ENCODE results near the gene ATP6V0D1. TPM values are rescaled to one million over a fixed set of nuclear protein-coding genes. Genes with fewer than 3 reads are reported as not detected.

Gene ATP6V0D1
- polyA plus RNA-seq, 3 donors: 354 to 687 (median 631) TPM

GRCh38 chr16:67456391-67457081 lies 24.4 kb downstream of the ATP6V0D1 start:
- Histone ChIP-seq H3K9me3 (replicated peaks in 1 of 2; ENCODE audit: control insufficient read depth in 1 of 2, insufficient read depth in 1 of 2, low read length in 2 of 2) (no peaks in the 10 kb centered on the region), H3K27me3 (ENCODE audit: control insufficient read depth in 2 of 2, insufficient read depth in 2 of 2, low read length in 2 of 2) (no peaks in the 10 kb centered on the region), H3K27ac (ENCODE audit: low read depth in 1 of 2, low read length in 2 of 2) (peak overlapping the region in 1 of 2 donors; percentile 18), H3K4me3 (replicated peaks in 1 of 3; ENCODE audit: low read depth in 2 of 3, low read length in 3 of 3) (no peak overlapping the region), H3K9ac (ENCODE audit: insufficient read depth, low read length, poor library complexity, severe bottlenecking) (no peak overlapping the region), H3K79me2 (ENCODE audit: insufficient read depth, low read length) (peaks cover 100% of the 10 kb centered on the region), H2AFZ (ENCODE audit: insufficient read depth, low read depth, low read length, poor library complexity, severe bottlenecking) (no peak overlapping the region), H4K20me1 (ENCODE audit: insufficient read depth, low read length) (peaks cover 100% of the 10 kb centered on the region), H3K4me1 (ENCODE audit: control insufficient read depth in 1 of 2, insufficient read depth in 2 of 2, low read length in 2 of 2) (peaks cover 10 to 22% of the 10 kb centered on the region in 2 donors), H3K36me3 (replicated peaks in 1 of 2; ENCODE audit: control insufficient read depth in 1 of 2, insufficient read depth in 2 of 2, low read length in 2 of 2) (peaks cover 75 to 93% of the 10 kb centered on the region in 2 donors), H3K4me2 (replicated peaks; ENCODE audit: extremely low read depth, low read length, poor library complexity, severe bottlenecking) (no peak overlapping the region)
- Mint-ChIP-seq H3K4me1 (peaks cover 23% of the 10 kb centered on the region), H3K9me3 (peaks cover 0 to 2% (median 0%) of the 10 kb centered on the region in 7 donors), H3K4me3 (no peak overlapping the region), H3K36me3 (peaks cover 52 to 84% of the 10 kb centered on the region in 2 donors), H3K27ac (peak overlapping the region in 4 of 7 donors; percentile 19 to 80 (median 68)), H3K27me3 (ENCODE audit: low read depth in 3 of 3) (no peaks in the 10 kb centered on the region)
- 71% methylated on average over 5 of the region's 6 CpGs for WGBS (ENCODE audit: insufficient coverage)
- intact Hi-C loops (cut with micrococcal nuclease): no loop called here
- no peak for DNase-seq
- TF ChIP-seq, protein P1, sequence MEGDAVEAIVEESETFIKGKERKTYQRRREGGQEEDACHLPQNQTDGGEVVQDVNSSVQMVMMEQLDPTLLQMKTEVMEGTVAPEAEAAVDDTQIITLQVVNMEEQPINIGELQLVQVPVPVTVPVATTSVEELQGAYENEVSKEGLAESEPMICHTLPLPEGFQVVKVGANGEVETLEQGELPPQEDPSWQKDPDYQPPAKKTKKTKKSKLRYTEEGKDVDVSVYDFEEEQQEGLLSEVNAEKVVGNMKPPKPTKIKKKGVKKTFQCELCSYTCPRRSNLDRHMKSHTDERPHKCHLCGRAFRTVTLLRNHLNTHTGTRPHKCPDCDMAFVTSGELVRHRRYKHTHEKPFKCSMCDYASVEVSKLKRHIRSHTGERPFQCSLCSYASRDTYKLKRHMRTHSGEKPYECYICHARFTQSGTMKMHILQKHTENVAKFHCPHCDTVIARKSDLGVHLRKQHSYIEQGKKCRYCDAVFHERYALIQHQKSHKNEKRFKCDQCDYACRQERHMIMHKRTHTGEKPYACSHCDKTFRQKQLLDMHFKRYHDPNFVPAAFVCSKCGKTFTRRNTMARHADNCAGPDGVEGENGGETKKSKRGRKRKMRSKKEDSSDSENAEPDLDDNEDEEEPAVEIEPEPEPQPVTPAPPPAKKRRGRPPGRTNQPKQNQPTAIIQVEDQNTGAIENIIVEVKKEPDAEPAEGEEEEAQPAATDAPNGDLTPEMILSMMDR (IDR thresholded peaks at IDR 0.05): peak; percentile 57

GRCh38 chr16:67454852-67455251 lies 26.1 kb downstream of the ATP6V0D1 start:
- Mint-ChIP-seq H3K27ac (peak overlapping the region in 2 of 7 donors; percentile 31 to 87), H3K4me1 (peaks cover 10% of the 10 kb centered on the region), H3K4me3 (no peak overlapping the region), H3K9me3 (peaks cover 0 to 2% (median 0%) of the 10 kb centered on the region in 7 donors), H3K27me3 (ENCODE audit: low read depth in 3 of 3) (no peaks in the 10 kb centered on the region), H3K36me3 (peaks cover 55 to 87% of the 10 kb centered on the region in 2 donors)
- Histone ChIP-seq H3K9me3 (replicated peaks in 1 of 2; ENCODE audit: control insufficient read depth in 1 of 2, insufficient read depth in 1 of 2, low read length in 2 of 2) (no peaks in the 10 kb centered on the region), H3K4me3 (replicated peaks in 1 of 3; ENCODE audit: low read depth in 2 of 3, low read length in 3 of 3) (no peak overlapping the region), H2AFZ (ENCODE audit: insufficient read depth, low read depth, low read length, poor library complexity, severe bottlenecking) (no peak overlapping the region), H3K79me2 (ENCODE audit: insufficient read depth, low read length) (peaks cover 100% of the 10 kb centered on the region), H4K20me1 (ENCODE audit: insufficient read depth, low read length) (peaks cover 100% of the 10 kb centered on the region), H3K4me2 (replicated peaks; ENCODE audit: extremely low read depth, low read length, poor library complexity, severe bottlenecking) (no peak overlapping the region), H3K27ac (ENCODE audit: low read depth in 1 of 2, low read length in 2 of 2) (no peak overlapping the region), H3K4me1 (ENCODE audit: control insufficient read depth in 1 of 2, insufficient read depth in 2 of 2, low read length in 2 of 2) (peaks cover 6 to 8% of the 10 kb centered on the region in 2 donors), H3K9ac (ENCODE audit: insufficient read depth, low read length, poor library complexity, severe bottlenecking) (no peak overlapping the region), H3K36me3 (replicated peaks in 1 of 2; ENCODE audit: control insufficient read depth in 1 of 2, insufficient read depth in 2 of 2, low read length in 2 of 2) (peaks cover 82 to 93% of the 10 kb centered on the region in 2 donors), H3K27me3 (ENCODE audit: control insufficient read depth in 2 of 2, insufficient read depth in 2 of 2, low read length in 2 of 2) (no peaks in the 10 kb centered on the region)
- no peak for DNase-seq
- intact Hi-C loops (cut with micrococcal nuclease): no loop called here
- 100% methylated on average over 6 of the region's 6 CpGs for WGBS (ENCODE audit: insufficient coverage)
- TF ChIP-seq, protein P1 (IDR thresholded peaks at IDR 0.05): no peak
